ENCODE results near the gene PRDM2.

The PRDM2 gene

DNA sequence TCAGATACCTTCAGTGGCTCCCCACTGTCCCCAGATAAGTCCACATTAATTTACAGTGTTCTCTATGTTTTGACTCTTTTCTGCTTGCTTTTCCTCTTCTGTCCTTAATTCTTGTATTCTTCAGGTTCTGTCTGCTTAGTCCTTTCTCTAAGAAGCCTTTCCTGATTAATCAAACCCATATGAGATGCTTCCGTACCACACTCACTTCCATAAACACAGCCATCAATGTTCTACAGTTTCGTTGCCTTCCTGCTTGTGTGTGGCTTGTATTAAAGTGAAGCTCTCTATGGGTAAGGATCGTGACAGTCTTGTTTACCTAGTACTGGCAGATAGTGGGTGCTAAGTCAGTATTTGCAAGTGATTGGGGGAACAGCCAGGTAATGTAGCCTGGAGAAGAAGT is 75.9 kb downstream of the PRDM2 start:
- H3K4me3 Mint-ChIP-seq, result no peak overlapping the region
- no peaks in the 10 kb centered on the region for H3K27me3 Mint-ChIP-seq
- no peak overlapping the region for H3K27ac Mint-ChIP-seq
- H3K36me3 Mint-ChIP-seq (ENCODE audit: low read depth), result peaks cover 19% of the 10 kb centered on the region
- H3K4me1 Mint-ChIP-seq (ENCODE audit: low read depth), result peaks cover 28% of the 10 kb centered on the region
- H3K9me3 Mint-ChIP-seq, result no peaks in the 10 kb centered on the region
- DNase-seq, result no peak

DNA sequence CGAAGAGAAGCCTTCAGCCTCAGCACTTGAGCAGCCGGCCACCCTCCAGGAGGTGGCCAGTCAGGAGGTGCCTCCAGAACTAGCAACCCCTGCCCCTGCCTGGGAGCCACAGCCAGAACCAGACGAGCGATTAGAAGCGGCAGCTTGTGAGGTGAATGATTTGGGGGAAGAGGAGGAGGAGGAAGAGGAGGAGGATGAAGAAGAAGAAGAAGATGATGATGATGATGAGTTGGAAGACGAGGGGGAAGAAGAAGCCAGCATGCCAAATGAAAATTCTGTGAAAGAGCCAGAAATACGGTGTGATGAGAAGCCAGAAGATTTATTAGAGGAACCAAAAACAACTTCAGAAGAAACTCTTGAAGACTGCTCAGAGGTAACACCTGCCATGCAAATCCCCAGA is 78.4 kb downstream of the PRDM2 start:
- no peaks in the 10 kb centered on the region for H3K9me3 Mint-ChIP-seq
- H3K4me1 Mint-ChIP-seq (ENCODE audit: low read depth), result peaks cover 44% of the 10 kb centered on the region
- peak overlapping the region; percentile 22 for H3K27ac Mint-ChIP-seq
- DNase-seq, result no peak
- H3K4me3 Mint-ChIP-seq, result no peak overlapping the region
- peaks cover under 1% of the 10 kb centered on the region for H3K36me3 Mint-ChIP-seq (ENCODE audit: low read depth)
- no peaks in the 10 kb centered on the region for H3K27me3 Mint-ChIP-seq

DNA sequence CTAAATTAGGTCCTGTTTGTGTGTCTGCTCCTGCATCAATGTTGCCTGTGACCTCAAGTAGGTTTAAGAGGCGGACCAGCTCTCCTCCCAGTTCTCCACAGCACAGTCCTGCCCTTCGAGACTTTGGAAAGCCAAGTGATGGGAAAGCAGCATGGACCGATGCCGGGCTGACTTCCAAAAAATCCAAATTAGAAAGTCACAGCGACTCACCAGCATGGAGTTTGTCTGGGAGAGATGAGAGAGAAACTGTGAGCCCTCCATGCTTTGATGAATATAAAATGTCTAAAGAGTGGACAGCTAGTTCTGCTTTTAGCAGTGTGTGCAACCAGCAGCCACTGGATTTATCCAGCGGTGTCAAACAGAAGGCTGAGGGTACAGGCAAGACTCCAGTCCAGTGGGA is 79.9 kb downstream of the PRDM2 start:
- Mint-ChIP-seq H3K4me3 (no peak overlapping the region), H3K36me3 (ENCODE audit: low read depth) (no peaks in the 10 kb centered on the region), H3K4me1 (ENCODE audit: low read depth) (peaks cover 57% of the 10 kb centered on the region), H3K27ac (peak overlapping the region; percentile 61), H3K9me3 (no peaks in the 10 kb centered on the region), H3K27me3 (no peaks in the 10 kb centered on the region)
- DNase-seq, result no peak

DNA sequence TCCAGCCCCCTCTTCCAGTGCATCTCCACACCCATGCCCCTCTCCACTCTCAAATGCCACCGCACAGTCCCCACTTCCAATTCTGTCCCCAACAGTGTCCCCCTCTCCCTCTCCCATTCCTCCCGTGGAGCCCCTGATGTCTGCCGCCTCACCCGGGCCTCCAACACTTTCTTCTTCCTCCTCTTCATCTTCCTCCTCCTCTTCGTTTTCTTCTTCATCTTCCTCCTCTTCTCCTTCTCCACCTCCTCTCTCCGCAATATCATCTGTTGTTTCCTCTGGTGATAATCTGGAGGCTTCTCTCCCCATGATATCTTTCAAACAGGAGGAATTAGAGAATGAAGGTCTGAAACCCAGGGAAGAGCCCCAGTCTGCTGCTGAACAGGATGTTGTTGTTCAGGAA is 80.8 kb downstream of the PRDM2 start:
- H3K36me3 Mint-ChIP-seq (ENCODE audit: low read depth), result no peaks in the 10 kb centered on the region
- H3K27me3 Mint-ChIP-seq, result no peaks in the 10 kb centered on the region
- H3K9me3 Mint-ChIP-seq, result no peaks in the 10 kb centered on the region
- H3K4me1 Mint-ChIP-seq (ENCODE audit: low read depth), result peaks cover 62% of the 10 kb centered on the region
- no peak for DNase-seq
- H3K4me3 Mint-ChIP-seq, result no peak overlapping the region
- H3K27ac Mint-ChIP-seq, result peak overlapping the region; percentile 61

DNA sequence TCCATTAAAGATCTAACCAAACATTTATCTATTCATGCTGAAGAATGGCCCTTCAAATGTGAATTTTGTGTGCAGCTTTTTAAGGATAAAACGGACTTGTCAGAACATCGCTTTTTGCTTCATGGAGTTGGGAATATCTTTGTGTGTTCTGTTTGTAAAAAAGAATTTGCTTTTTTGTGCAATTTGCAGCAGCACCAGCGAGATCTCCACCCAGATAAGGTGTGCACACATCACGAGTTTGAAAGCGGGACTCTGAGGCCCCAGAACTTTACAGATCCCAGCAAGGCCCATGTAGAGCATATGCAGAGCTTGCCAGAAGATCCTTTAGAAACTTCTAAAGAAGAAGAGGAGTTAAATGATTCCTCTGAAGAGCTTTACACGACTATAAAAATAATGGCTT is 81.2 kb downstream of the PRDM2 start:
- H3K9me3 Mint-ChIP-seq, result no peaks in the 10 kb centered on the region
- H3K4me3 Mint-ChIP-seq, result no peak overlapping the region
- DNase-seq, result no peak
- H3K27me3 Mint-ChIP-seq, result no peaks in the 10 kb centered on the region
- peaks cover 4% of the 10 kb centered on the region for H3K36me3 Mint-ChIP-seq (ENCODE audit: low read depth)
- H3K4me1 Mint-ChIP-seq (ENCODE audit: low read depth), result peaks cover 63% of the 10 kb centered on the region
- peak overlapping the region; percentile 61 for H3K27ac Mint-ChIP-seq

DNA sequence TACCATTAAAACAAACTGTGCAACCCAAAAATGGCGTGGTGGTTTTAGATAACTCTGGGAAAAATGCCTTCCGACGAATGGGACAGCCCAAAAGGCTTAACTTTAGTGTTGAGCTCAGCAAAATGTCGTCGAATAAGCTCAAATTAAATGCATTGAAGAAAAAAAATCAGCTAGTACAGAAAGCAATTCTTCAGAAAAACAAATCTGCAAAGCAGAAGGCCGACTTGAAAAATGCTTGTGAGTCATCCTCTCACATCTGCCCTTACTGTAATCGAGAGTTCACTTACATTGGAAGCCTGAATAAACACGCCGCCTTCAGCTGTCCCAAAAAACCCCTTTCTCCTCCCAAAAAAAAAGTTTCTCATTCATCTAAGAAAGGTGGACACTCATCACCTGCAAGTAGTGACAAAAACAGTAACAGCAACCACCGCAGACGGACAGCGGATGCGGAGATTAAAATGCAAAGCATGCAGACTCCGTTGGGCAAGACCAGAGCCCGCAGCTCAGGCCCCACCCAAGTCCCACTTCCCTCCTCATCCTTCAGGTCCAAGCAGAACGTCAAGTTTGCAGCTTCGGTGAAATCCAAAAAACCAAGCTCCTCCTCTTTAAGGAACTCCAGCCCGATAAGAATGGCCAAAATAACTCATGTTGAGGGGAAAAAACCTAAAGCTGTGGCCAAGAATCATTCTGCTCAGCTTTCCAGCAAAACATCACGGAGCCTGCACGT is 82.1 kb downstream of the PRDM2 start:
- Mint-ChIP-seq H3K27ac (peak overlapping the region; percentile 76), H3K4me1 (ENCODE audit: low read depth) (peaks cover 67% of the 10 kb centered on the region), H3K27me3 (no peaks in the 10 kb centered on the region), H3K4me3 (no peak overlapping the region), H3K36me3 (ENCODE audit: low read depth) (peaks cover 12% of the 10 kb centered on the region), H3K9me3 (no peaks in the 10 kb centered on the region)
- no peak for DNase-seq

DNA sequence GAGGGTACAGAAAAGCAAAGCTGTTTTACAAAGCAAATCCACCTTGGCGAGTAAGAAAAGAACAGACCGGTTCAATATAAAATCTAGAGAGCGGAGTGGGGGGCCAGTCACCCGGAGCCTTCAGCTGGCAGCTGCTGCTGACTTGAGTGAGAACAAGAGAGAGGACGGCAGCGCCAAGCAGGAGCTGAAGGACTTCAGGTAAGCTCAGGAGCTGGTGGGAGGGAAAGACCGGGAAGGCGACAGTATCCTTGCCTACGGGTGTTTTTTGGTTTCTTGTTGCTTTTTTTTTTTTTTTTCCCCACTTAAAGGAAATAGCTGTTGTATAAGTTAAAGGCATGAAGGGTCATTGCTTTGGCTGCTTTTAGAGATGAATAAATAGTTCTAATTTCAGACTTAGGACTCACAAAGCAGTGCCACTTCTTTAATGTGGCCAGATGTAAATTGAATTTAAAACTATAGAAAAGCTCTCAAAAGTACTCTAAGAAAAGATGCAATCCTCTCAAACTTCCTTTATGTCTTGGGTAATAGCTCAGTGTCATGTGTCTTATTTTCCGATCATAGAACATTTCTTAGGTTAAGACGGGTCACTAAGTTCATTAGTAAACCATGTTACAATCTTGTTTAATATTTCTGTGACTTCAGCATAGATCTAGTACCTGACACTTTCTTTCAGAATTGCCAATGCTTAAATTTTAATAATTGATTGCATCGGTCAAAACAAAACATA is 82.8 kb downstream of the PRDM2 start:
- peak overlapping the region; percentile 76 for H3K27ac Mint-ChIP-seq
- H3K4me3 Mint-ChIP-seq, result no peak overlapping the region
- H3K4me1 Mint-ChIP-seq (ENCODE audit: low read depth), result peaks cover 71% of the 10 kb centered on the region

DNA sequence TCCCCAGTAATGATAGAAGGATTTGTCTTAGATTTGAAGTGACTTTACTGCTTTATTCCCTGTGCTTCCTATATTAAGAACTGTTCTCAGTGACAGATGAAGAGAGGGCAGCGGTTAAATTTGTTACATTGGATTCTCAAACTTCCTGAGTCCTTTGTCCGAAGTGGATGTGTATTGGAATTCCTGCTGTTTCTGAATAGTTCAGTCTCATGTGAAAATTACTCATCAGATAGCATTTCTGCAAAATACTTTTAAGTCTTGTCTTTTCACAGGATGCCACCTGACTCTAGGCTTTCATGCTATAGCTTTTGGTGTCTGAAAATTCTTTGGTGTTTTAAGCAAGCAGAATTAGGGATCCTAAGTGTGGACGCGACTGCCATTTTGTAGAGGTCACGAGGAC is 83.6 kb downstream of the PRDM2 start:
- H3K36me3 Mint-ChIP-seq (ENCODE audit: low read depth), result peaks cover 25% of the 10 kb centered on the region
- H3K9me3 Mint-ChIP-seq, result no peaks in the 10 kb centered on the region
- no peaks in the 10 kb centered on the region for H3K27me3 Mint-ChIP-seq
- peak overlapping the region; percentile 47 for H3K27ac Mint-ChIP-seq
- H3K4me1 Mint-ChIP-seq (ENCODE audit: low read depth), result peaks cover 78% of the 10 kb centered on the region
- DNase-seq, result no peak
- H3K4me3 Mint-ChIP-seq, result no peak overlapping the region

More for the DNA sequence above, 82.8 kb downstream of the PRDM2 start:
- no peaks in the 10 kb centered on the region for H3K27me3 Mint-ChIP-seq
- H3K9me3 Mint-ChIP-seq, result no peaks in the 10 kb centered on the region
- H3K36me3 Mint-ChIP-seq (ENCODE audit: low read depth), result peaks cover 18% of the 10 kb centered on the region
- DNase-seq, result no peak

DNA sequence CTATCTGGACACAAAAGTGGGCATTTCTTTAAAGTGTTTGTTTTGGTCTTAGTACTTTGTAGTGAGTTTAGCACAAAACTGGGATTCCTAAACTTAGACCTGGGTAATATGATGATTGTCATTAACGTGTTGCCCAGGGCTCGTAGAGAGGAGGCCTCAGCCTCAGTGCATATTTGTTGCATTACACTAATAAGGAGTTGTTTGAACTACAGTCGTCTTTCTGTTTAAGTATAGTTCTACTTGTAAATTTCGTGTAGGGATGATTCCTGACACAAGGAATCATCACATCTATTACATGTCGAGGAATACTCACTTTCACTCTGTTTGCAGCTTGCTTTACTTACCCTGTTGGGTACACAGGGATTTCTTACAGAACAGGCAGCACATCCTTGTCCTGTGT is 85.0 kb downstream of the PRDM2 start:
- H3K27ac Mint-ChIP-seq, result peak overlapping the region; percentile 58
- peaks cover 84% of the 10 kb centered on the region for H3K4me1 Mint-ChIP-seq (ENCODE audit: low read depth)
- no peaks in the 10 kb centered on the region for H3K27me3 Mint-ChIP-seq

DNA sequence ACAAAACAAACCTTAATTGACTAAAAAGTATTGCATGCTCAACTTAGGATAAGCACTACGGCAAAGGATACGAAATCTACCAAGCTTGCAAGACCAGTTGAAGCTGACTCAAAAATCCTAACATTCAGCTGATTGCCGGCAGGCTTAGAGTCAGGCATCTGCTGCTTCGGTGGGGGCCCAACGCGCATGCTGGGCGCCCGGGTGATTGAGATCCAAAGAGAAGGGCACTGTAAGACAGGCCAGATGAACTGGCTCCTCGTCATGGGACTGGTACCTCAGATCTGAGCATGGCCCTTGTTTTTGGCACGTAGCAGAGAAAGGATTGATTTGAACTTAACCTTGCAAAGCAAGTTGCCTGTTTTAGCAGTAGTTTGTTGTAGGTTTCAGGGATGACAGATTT is 86.6 kb downstream of the PRDM2 start:
- no peak for DNase-seq
- no peaks in the 10 kb centered on the region for H3K9me3 Mint-ChIP-seq
- H3K4me1 Mint-ChIP-seq (ENCODE audit: low read depth), result peaks cover 83% of the 10 kb centered on the region
- no peak overlapping the region for H3K27ac Mint-ChIP-seq
- H3K27me3 Mint-ChIP-seq, result no peaks in the 10 kb centered on the region
- H3K36me3 Mint-ChIP-seq (ENCODE audit: low read depth), result peaks cover 53% of the 10 kb centered on the region
- H3K4me3 Mint-ChIP-seq, result no peak overlapping the region

More for the DNA sequence above, 85.0 kb downstream of the PRDM2 start:
- no peaks in the 10 kb centered on the region for H3K9me3 Mint-ChIP-seq
- no peak for DNase-seq
- H3K4me3 Mint-ChIP-seq, result no peak overlapping the region
- H3K36me3 Mint-ChIP-seq (ENCODE audit: low read depth), result peaks cover 40% of the 10 kb centered on the region

DNA sequence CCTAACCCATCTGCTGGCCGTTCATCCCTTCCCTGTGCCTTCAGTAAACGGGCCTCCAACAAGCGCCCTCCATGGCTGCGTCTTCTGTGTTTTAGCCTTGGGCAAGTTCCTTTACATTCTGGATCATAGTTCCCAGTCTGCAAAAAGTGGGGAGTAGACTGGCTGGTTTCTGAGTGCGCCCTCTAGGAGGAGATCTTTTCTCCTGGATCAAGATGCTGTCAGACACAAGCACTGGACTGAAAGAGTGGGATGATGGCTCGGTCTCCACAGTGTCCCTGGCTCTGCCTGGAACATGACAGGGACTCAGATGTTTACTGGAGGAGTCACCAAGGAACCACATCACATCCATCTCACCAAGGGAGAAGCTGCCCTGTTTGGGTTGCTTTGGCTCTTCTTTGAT is 88.8 kb downstream of the PRDM2 start:
- Mint-ChIP-seq H3K27ac (peak overlapping the region; percentile 40), H3K4me3 (no peak overlapping the region), H3K36me3 (ENCODE audit: low read depth) (peaks cover 75% of the 10 kb centered on the region), H3K4me1 (ENCODE audit: low read depth) (peaks cover 81% of the 10 kb centered on the region), H3K27me3 (no peaks in the 10 kb centered on the region), H3K9me3 (no peaks in the 10 kb centered on the region)
- no peak for DNase-seq

DNA sequence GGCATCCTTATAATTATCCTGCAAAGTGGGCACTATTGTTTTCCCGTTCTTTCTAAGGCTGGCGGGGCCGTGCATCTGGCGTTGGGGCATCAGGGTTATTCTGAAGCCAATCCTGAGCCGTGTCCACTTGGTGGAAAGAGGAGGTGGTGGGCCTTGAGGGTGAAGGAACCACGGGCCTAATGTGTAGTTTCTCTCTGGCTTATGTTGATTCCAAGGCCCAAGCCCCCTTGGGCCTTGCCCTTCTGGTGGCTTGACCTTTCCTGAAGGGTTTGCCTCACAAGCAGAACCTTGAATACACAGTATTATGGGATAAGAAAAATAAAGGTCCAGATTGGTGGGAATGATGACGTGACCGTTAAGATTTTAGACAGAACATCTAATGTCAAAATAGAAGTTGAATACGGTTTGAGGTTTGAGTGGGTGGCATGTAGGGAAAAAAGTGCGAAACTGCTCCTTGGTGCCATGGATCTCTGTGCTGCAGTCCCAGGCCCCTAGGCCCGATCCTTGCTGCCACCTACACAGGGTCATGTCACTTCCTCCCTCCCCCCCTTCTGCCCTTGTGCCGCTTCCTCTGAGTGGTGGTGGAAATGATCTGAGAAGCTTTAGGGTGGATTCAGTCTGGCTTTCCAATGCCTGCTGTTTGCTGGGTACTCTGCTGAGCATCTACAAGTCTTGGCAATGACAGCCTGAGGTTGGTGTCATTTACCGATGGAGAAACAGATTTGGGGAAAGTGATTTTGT is 90.5 kb downstream of the PRDM2 start:
- Mint-ChIP-seq H3K36me3 (ENCODE audit: low read depth) (peaks cover 90% of the 10 kb centered on the region), H3K4me3 (no peak overlapping the region), H3K4me1 (ENCODE audit: low read depth) (peaks cover 81% of the 10 kb centered on the region), H3K27me3 (no peaks in the 10 kb centered on the region), H3K27ac (peak overlapping the region; percentile 81), H3K9me3 (no peaks in the 10 kb centered on the region)
- DNase-seq, result no peak

DNA sequence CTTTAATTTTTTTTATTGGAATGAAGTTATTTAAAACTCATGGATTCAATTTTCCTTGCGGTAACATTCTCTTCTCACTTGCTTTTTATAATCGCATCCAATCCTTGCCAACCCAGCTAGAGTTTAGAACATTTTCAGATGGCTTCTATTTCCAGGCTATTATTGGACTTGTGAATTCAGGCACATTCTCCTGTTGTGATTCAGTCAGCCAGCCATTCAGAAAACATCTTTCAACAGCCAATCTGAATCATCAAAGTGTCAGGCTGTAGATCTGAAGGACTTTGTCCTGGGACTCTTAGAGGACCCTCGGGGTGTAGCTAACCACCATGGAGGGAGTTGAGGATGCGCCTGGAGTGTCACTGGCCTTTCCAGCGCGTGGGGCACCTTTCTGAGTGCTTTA is 92.4 kb downstream of the PRDM2 start:
- H3K4me3 Mint-ChIP-seq, result no peak overlapping the region
- no peaks in the 10 kb centered on the region for H3K27me3 Mint-ChIP-seq
- no peaks in the 10 kb centered on the region for H3K9me3 Mint-ChIP-seq
- peaks cover 92% of the 10 kb centered on the region for H3K36me3 Mint-ChIP-seq (ENCODE audit: low read depth)
- peak overlapping the region; percentile 9 for H3K27ac Mint-ChIP-seq
- H3K4me1 Mint-ChIP-seq (ENCODE audit: low read depth), result peaks cover 92% of the 10 kb centered on the region
- no peak for DNase-seq

DNA sequence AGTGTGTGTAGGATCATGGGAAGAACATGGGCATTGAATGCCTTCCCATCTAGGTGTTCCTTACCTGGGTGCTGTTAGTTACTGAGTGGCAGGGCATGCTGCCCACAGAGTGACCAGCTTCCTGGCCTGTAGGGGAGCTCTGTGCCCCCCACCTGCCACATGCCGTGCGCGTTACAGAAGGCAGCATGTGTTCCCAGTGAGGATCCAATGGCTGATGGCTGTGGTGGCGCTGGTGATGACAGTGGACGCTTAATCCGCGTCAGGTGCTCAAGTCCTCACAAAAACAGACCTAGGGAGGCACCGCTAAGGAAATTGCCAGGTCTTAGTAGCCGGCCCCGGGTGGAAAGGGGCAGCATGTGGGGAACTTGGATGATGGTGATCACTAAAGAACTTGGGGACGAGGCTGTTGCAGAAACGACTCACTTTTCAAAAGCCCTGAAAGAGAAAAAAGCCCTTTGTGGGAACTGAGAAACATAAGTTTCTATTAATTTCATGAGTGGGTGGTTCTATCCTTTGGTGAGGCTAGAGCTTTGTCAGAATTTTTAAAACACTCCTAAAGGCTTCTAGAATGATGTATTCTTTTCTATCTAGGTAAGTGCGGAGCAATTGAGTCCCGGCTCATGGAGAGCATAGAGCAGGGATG is 93.2 kb downstream of the PRDM2 start:
- H3K36me3 Mint-ChIP-seq (ENCODE audit: low read depth), result peaks cover 92% of the 10 kb centered on the region
- peaks cover 92% of the 10 kb centered on the region for H3K4me1 Mint-ChIP-seq (ENCODE audit: low read depth)
- no peak for DNase-seq
- no peaks in the 10 kb centered on the region for H3K27me3 Mint-ChIP-seq
- peak overlapping the region; percentile 92 for H3K27ac Mint-ChIP-seq
- H3K4me3 Mint-ChIP-seq, result no peak overlapping the region
- H3K9me3 Mint-ChIP-seq, result no peaks in the 10 kb centered on the region
